OCI-LY3 (cell line): ENCODE measurements around the gene CELF4.

Experiments
- EZH2phosphoT487 ChIP-seq: fragments of 200-600 bp; shearing (Covaris generic); IDR thresholded peaks from 2 replicates; pipeline ENCODE4 v1.6.1; 2018; ENCODE audit warnings: antibody characterized with exemption, mixed run types, low read depth
- TF ChIP-seq, protein P1 (sequence below): fragments of 200-600, 300-600 bp; sonication (generic); IDR thresholded peaks from 2 replicates; pipeline ENCODE4 v1.5.1; 2014; ENCODE audit warnings: antibody characterized with exemption, low read length, low read depth

DNA sequence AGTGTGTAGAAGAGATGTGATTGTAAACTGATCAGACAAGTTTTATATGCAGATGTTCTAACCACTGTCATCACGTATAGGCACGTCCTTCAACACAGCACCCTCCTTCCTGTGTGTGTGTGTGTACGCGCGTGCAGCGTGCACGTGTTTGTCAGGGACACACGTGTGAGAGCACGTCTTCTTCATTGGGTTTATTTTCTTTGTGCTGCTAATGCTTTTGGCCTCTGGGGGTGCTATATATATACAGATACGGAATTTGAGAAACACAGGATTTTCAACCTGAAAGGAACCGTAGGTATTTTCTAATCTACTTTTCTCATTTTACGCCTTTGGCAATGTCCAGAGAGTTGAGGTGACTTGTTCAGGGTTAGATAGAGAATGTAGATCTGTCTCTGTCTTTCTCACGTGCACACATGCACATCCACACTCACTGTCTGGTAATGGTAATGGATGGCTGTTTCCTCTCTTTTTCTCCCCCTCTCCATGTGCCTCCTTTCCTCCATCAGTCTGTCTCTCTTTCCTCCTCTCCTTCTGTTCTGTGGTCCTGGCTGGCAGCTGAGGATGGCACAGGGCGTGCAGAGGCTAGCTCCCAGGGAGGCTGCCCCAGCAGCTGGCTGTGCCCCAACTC is 13.4 kb upstream of the CELF4 start:
- TF ChIP-seq, protein P1, sequence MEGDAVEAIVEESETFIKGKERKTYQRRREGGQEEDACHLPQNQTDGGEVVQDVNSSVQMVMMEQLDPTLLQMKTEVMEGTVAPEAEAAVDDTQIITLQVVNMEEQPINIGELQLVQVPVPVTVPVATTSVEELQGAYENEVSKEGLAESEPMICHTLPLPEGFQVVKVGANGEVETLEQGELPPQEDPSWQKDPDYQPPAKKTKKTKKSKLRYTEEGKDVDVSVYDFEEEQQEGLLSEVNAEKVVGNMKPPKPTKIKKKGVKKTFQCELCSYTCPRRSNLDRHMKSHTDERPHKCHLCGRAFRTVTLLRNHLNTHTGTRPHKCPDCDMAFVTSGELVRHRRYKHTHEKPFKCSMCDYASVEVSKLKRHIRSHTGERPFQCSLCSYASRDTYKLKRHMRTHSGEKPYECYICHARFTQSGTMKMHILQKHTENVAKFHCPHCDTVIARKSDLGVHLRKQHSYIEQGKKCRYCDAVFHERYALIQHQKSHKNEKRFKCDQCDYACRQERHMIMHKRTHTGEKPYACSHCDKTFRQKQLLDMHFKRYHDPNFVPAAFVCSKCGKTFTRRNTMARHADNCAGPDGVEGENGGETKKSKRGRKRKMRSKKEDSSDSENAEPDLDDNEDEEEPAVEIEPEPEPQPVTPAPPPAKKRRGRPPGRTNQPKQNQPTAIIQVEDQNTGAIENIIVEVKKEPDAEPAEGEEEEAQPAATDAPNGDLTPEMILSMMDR, result peak; percentile 61
- no peak for TF ChIP-seq EZH2phosphoT487
